Osteocyte (in vitro differentiated cells): ENCODE results near the gene C2orf92. TPM values are rescaled to one million over a fixed set of nuclear protein-coding genes. Genes with fewer than 3 reads are reported as not detected.

Experiments
- DNase-seq: peaks from one replicate; pipeline ENCODE4 v3.0.0; 2021; ENCODE audit warnings: mixed read lengths; ENCODE audit not compliant: unreplicated experiment; ENCODE audit errors: extremely low spot score
- H3K27ac Mint-ChIP-seq: one replicate; pipeline ENCODE4 v1.8.0; 2021; ENCODE audit warnings: mild to moderate bottlenecking, mixed read lengths; ENCODE audit not compliant: unreplicated experiment
- H3K27me3 Mint-ChIP-seq: one replicate; pipeline ENCODE4 v1.8.0; 2021; ENCODE audit warnings: mixed read lengths; ENCODE audit not compliant: unreplicated experiment
- H3K36me3 Mint-ChIP-seq: one replicate; pipeline ENCODE4 v1.8.0; 2021; ENCODE audit warnings: mixed read lengths; ENCODE audit not compliant: unreplicated experiment
- H3K4me1 Mint-ChIP-seq: one replicate; pipeline ENCODE4 v1.8.0; 2021; ENCODE audit warnings: mixed read lengths; ENCODE audit not compliant: unreplicated experiment
- H3K4me3 Mint-ChIP-seq: one replicate; pipeline ENCODE4 v1.8.0; 2021; ENCODE audit warnings: mild to moderate bottlenecking, moderate library complexity, mixed read lengths; ENCODE audit not compliant: unreplicated experiment
- H3K9me3 Mint-ChIP-seq: one replicate; pipeline ENCODE4 v1.8.0; 2021; ENCODE audit warnings: mixed read lengths; ENCODE audit not compliant: unreplicated experiment
- total RNA-seq: library from RNA; stranded (reverse); gene quantifications from 2 replicates; pipeline ENCODE4 v1.2.1, GENCODE V29; 2021
- TF ChIP-seq, protein P1 (sequence below): fragments of 200-600 bp; sonication (generic); IDR thresholded peaks from 2 replicates; pipeline ENCODE4 v1.5.0; 2021; ENCODE audit warnings: antibody characterized with exemption, mild to moderate bottlenecking, moderate library complexity

C2orf92 gene
- total RNA-seq, 1 donor from 2014 or later = 13.7 TPM

DNA sequence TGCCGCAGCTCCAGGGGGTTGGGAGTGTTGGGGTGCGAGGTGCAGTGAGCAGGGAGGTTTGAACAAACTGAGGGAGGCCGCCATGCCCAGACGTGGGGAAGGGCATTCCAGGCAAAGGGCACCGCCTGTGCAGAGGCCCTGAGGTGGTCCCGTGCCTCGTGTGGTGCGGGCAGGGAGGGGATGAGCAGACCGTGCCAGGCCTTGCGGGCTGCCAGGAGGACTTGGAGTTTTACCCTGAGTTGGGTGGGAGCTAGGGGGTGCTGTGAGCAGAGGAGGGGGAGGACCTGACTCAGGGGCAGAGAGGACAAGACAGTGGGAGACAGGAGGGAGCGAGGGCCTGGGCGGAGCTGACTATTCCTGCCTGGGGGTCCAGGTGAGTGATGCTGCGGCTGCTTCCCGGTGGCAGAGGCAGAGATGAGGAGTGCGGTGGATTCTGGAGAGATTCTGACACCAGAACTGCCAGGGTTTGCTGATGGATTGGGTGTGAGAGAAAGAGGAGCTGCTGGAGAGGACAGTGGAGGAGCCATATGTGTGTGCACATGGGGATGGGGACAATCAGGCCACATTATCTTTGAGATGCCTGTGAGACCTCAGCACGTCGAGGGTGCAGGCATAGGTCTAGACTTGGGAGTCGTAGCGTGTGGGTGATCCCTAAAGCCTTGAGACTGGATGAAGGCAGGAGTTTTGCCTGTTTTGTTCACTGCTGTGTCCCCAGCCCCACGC, 67.3 kb downstream of the C2orf92 start:
- H3K9me3 Mint-ChIP-seq = no peaks in the 10 kb centered on the region

DNA sequence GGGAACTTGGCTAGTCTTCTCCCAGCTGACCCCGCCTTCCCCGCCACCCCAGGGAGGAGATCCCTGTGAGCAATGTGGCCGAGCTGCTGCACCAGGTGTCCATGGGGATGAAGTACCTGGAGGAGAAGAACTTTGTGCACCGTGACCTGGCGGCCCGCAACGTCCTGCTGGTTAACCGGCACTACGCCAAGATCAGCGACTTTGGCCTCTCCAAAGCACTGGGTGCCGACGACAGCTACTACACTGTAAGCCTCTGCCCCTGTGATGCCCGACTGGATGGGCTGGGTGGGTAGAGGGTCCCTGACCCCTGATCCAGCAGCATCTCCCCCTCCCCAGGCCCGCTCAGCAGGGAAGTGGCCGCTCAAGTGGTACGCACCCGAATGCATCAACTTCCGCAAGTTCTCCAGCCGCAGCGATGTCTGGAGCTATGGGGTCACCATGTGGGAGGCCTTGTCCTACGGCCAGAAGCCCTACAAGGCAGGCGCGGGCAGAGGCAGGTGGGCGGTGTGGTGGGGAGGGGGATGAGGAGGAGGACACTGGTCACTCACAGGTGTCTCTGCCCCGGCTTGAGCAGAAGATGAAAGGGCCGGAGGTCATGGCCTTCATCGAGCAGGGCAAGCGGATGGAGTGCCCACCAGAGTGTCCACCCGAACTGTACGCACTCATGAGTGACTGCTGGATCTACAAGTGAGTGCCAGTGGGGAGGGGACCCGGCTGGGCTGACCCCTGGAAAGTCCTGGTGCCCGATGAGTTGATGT, 68.1 kb downstream of the C2orf92 start:
- TF ChIP-seq, protein P1, sequence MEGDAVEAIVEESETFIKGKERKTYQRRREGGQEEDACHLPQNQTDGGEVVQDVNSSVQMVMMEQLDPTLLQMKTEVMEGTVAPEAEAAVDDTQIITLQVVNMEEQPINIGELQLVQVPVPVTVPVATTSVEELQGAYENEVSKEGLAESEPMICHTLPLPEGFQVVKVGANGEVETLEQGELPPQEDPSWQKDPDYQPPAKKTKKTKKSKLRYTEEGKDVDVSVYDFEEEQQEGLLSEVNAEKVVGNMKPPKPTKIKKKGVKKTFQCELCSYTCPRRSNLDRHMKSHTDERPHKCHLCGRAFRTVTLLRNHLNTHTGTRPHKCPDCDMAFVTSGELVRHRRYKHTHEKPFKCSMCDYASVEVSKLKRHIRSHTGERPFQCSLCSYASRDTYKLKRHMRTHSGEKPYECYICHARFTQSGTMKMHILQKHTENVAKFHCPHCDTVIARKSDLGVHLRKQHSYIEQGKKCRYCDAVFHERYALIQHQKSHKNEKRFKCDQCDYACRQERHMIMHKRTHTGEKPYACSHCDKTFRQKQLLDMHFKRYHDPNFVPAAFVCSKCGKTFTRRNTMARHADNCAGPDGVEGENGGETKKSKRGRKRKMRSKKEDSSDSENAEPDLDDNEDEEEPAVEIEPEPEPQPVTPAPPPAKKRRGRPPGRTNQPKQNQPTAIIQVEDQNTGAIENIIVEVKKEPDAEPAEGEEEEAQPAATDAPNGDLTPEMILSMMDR = no peak
- H3K4me3 Mint-ChIP-seq = no peak overlapping the region
- no peaks in the 10 kb centered on the region for H3K4me1 Mint-ChIP-seq
- no peaks in the 10 kb centered on the region for H3K9me3 Mint-ChIP-seq
- no peaks in the 10 kb centered on the region for H3K27me3 Mint-ChIP-seq
- no peak overlapping the region for H3K27ac Mint-ChIP-seq
- no peaks in the 10 kb centered on the region for H3K36me3 Mint-ChIP-seq
- DNase-seq = no peak

More for the DNA sequence above, 67.3 kb downstream of the C2orf92 start:
- Mint-ChIP-seq H3K27ac (no peak overlapping the region), H3K36me3 (no peaks in the 10 kb centered on the region), H3K4me3 (no peak overlapping the region), H3K4me1 (no peaks in the 10 kb centered on the region), H3K27me3 (no peaks in the 10 kb centered on the region)
- TF ChIP-seq, protein P1 = no peak
- no peak for DNase-seq

DNA sequence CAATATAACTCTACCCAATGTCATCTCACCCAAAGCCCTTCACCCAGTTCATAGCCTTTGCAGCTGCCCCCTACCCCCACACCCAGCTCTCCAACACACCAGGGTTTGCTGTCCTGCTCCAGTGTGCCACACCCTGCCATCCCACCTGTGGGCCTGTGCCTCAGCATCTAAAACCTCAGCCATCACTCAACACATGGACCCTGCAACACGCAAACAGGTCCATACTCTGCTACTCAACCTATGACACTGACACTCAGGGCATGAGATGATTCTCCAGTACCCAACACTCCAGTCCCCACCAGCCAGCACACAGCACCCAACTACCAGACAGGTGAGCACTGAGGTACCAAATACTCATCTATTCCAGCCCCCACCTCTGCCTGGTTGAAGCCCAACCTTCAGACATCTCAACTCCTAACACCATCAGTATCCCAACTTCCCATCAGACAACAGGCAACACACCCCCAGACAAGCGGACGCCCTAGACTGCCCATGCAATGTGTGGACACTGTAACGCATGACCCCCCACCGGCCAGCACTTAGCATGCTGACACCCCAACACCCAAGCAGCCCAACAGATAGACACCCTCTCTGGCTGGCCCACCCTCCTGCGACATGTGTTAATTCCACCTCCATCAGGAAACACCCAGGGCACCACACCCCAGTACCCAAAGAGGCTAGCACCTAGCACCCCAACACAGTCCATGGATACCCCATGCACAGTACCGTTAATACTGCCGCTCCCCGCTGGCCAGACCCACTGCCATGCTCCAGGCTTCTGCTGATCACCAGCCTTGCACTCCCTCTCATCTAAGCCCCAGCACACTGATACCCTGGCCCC, 68.9 kb downstream of the C2orf92 start:
- Mint-ChIP-seq H3K36me3 (no peaks in the 10 kb centered on the region), H3K27ac (no peak overlapping the region), H3K9me3 (no peaks in the 10 kb centered on the region), H3K4me1 (no peaks in the 10 kb centered on the region), H3K27me3 (no peaks in the 10 kb centered on the region), H3K4me3 (no peak overlapping the region)
- no peak for DNase-seq
- TF ChIP-seq, protein P1 = no peak

DNA sequence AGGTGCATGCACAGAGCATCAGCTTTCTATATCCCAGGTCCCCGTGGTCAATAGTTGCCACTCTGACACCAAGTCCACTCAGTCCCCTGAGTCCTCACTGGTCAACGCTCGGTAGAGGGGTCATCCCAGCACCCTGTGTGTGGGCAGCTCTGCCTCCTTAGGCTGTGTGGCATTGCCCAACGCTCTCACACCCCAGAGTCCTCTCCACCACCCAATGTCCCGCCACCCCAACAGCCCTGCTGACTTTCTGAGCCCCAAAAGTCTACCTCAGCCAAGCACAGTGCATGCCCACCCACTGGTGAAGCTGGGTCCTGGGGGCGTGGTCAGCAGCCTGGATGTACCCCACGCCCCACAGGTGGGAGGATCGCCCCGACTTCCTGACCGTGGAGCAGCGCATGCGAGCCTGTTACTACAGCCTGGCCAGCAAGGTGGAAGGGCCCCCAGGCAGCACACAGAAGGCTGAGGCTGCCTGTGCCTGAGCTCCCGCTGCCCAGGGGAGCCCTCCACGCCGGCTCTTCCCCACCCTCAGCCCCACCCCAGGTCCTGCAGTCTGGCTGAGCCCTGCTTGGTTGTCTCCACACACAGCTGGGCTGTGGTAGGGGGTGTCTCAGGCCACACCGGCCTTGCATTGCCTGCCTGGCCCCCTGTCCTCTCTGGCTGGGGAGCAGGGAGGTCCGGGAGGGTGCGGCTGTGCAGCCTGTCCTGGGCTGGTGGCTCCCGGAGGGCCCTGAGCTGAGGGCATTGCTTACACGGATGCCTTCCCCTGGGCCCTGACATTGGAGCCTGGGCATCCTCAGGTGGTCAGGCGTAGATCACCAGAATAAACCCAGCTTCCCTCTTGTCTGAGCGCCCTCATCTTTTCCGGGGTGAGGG, 69.7 kb downstream of the C2orf92 start:
- peaks cover 5% of the 10 kb centered on the region for H3K9me3 Mint-ChIP-seq
- no peak for DNase-seq
- peaks cover 8% of the 10 kb centered on the region for H3K36me3 Mint-ChIP-seq
- no peak overlapping the region for H3K27ac Mint-ChIP-seq
- TF ChIP-seq, protein P1 = no peak
- H3K27me3 Mint-ChIP-seq = no peaks in the 10 kb centered on the region
- H3K4me1 Mint-ChIP-seq = no peaks in the 10 kb centered on the region
- no peak overlapping the region for H3K4me3 Mint-ChIP-seq
